GM12878 (cell line): ENCODE results near the gene FMNL2. TPM values are rescaled to one million over a fixed set of nuclear protein-coding genes. Genes with fewer than 3 reads are reported as not detected.
A peak's percentile ranks its signal among the peaks of the same experiment; 100 is the strongest.

Experiments used
- ATF7 ChIP-seq: fragments of 450-650 bp; IDR thresholded peaks from 2 replicates; pipeline ENCODE4 v1.6.1; 2016; ENCODE audit warnings: low read depth, mild to moderate bottlenecking
- BHLHE40 ChIP-seq, 2 experiments: fragments of 450-650 bp in 1 of 2; IDR thresholded peaks; 2 replicates each; pipeline ENCODE4 v1.6.1; 2011 to 2017; ENCODE audit warnings: low read depth in 2 of 2, borderline replicate concordance in 1 of 2, improper control_type of control experiment in 1 of 2, low read length in 1 of 2, mild to moderate bottlenecking in 1 of 2
- CHD4 ChIP-seq: fragments of 200-600 bp; sonication (generic); IDR thresholded peaks from 2 replicates; pipeline ENCODE4 v1.6.1; 2016; ENCODE audit warnings: mild to moderate bottlenecking
- EP300 ChIP-seq, 2 experiments: fragments of 150-350 bp in 1 of 2; IDR thresholded peaks; 2 replicates each; pipeline ENCODE4 v1.6.1; 2011 to 2012; ENCODE audit warnings: low read depth in 2 of 2, low read length in 2 of 2, borderline replicate concordance in 1 of 2, improper control_type of control experiment in 1 of 2, inconsistent platforms in 1 of 2; ENCODE audit not compliant: control insufficient read depth in 1 of 2
- JUND ChIP-seq: IDR thresholded peaks from 2 replicates; pipeline ENCODE4 v1.6.1; 2012; ENCODE audit warnings: low read depth, mild to moderate bottlenecking, low read length, improper control_type of control experiment, moderate library complexity
- MEF2B ChIP-seq: fragments of 450-650 bp; IDR thresholded peaks from 2 replicates; pipeline ENCODE4 v1.6.1; 2018; ENCODE audit warnings: mild to moderate bottlenecking, moderate library complexity; ENCODE audit not compliant: partially characterized antibody, poor library complexity, severe bottlenecking
- MXI1 ChIP-seq: fragments of 150-350 bp; IDR thresholded peaks from 2 replicates; pipeline ENCODE4 v1.6.1; 2011; ENCODE audit warnings: low read depth, mild to moderate bottlenecking, inconsistent platforms, low read length, improper control_type of control experiment
- MYC ChIP-seq: IDR thresholded peaks from 2 replicates; pipeline ENCODE4 v1.6.1; 2011; ENCODE audit warnings: mild to moderate bottlenecking, low read length, moderate library complexity, inconsistent platforms; ENCODE audit not compliant: insufficient read depth, insufficient replicate concordance, insufficient read length, severe bottlenecking
- PKNOX1 ChIP-seq: fragments of 450-650 bp; IDR thresholded peaks from 2 replicates; pipeline ENCODE4 v1.6.1; 2016; ENCODE audit warnings: mild to moderate bottlenecking
- RELB ChIP-seq: fragments of 450-650 bp; IDR thresholded peaks from 2 replicates; pipeline ENCODE4 v1.6.1; 2017; ENCODE audit warnings: low read depth, mild to moderate bottlenecking, moderate library complexity
- TAF1 ChIP-seq: IDR thresholded peaks from 2 replicates; pipeline ENCODE4 v1.6.1; 2011; ENCODE audit warnings: mild to moderate bottlenecking, low read depth, low read length, borderline replicate concordance
- ZBTB33 ChIP-seq: fragments of 450-650 bp; IDR thresholded peaks from 2 replicates; pipeline ENCODE4 v1.6.1; 2017; ENCODE audit warnings: mild to moderate bottlenecking
- ZBTB40 ChIP-seq: fragments of 450-650 bp; IDR thresholded peaks from 2 replicates; pipeline ENCODE4 v1.6.1; 2016; ENCODE audit warnings: mild to moderate bottlenecking, moderate library complexity, borderline replicate concordance
- ZNF687 ChIP-seq: fragments of 450-650 bp; IDR thresholded peaks from 2 replicates; pipeline ENCODE4 v1.6.1; 2017; ENCODE audit warnings: mild to moderate bottlenecking, moderate library complexity
- polyA plus RNA-seq, 11 experiments: library from polyadenylated mRNA; depleted of rRNA in 4 of 11; unstranded in 6 of 11; stranded (reverse) in 5 of 11; fragments of >200 nt; fragmentation: Nextera tagmentation in 4 of 11; fragmentation: Illumina TruSeq in 1 of 11; extraction: Ambion mirVana in 4 of 11; extraction: Trizol in 1 of 11; gene quantifications; 1 replicate in 1 of 11; 2 replicates in 10 of 11; pipeline versions ENCODE4 v1.2.1 to v1.2.3, GENCODE V29; 2011 to 2016; ENCODE audit warnings: inconsistent platforms in 2 of 11, missing spikeins in 2 of 11, low read depth in 1 of 11
- total RNA-seq, 4 experiments: library from RNA; depleted of rRNA in 3 of 4; stranded (reverse); fragments of >200 nt in 3 of 4; fragmentation: Illumina TruSeq in 1 of 4; extraction: Trizol in 1 of 4; gene quantifications; 2 replicates each; pipeline versions ENCODE4 v1.2.1 to v1.2.3, GENCODE V29; 2013 to 2021

FMNL2 gene
- total and polyA plus RNA-seq, 10 of the 15 experiments (the other 5 are each of a cell fraction or from before 2014, with no cell fraction given), result 0.13 to 9.9 (median 0.35) TPM

- peak; percentile 93 for TF ChIP-seq ZNF687
- TF ChIP-seq JUND, result no peak
- TF ChIP-seq CHD4, result no peak
- TF ChIP-seq MXI1, result 0 out of 2 replicates have a peak, but pooled peaks have one; percentile 20
- no peak for TF ChIP-seq MYC
- no peak for TF ChIP-seq ZBTB40
- peak; percentile 53; the same call in 1 of the 2 replicates for TF ChIP-seq PKNOX1
- TF ChIP-seq BHLHE40 (IDR thresholded peaks at IDR 0.05; ENCODE audit: borderline replicate concordance in 1 of 2, low read depth in 2 of 2, low read length in 1 of 2), result peak; percentile 89 to 91
- peak; percentile 84 for TF ChIP-seq RELB
- TF ChIP-seq ZBTB33, result no peak
- peak; percentile 21 for TF ChIP-seq MEF2B
- TF ChIP-seq TAF1, result peak; percentile 67
- TF ChIP-seq EP300 (IDR thresholded peaks at IDR 0.05; ENCODE audit: borderline replicate concordance in 1 of 2, control insufficient read depth in 1 of 2, low read depth in 2 of 2, low read length in 2 of 2), result 0 out of 4 replicates have a peak, but pooled peaks of 1 of the 2 experiments have one; percentile 32
- TF ChIP-seq ATF7, result peak; percentile 14; the same call in 1 of the 2 replicates
Observed at GRCh38 chr2:152407204-152407721, 72.3 kb downstream of the FMNL2 start (continued).
